ENCODE results near the gene FAM107B. TPM values are rescaled to one million over a fixed set of nuclear protein-coding genes. Genes with fewer than 3 reads are reported as not detected.

The FAM107B gene
- total and polyA plus RNA-seq, 2 of the 8 experiments (the other 6 are each of a cell fraction or from before 2014, with no cell fraction given) = 7.5 to 28.1 TPM

- TF ChIP-seq SRF (IDR thresholded peaks at IDR 0.05; ENCODE audit: low read depth, low read length) = no peak
These were observed 170.2 kb downstream of the FAM107B start (continued) for GRCh38 chr10:14604181-14605142.

Measured in H1 (cell line).